GM23338 (cell line): Measurements from ENCODE around the gene PLA2G6. TPM values are rescaled to one million over a fixed set of nuclear protein-coding genes. Genes with fewer than 3 reads are reported as not detected.
A peak's percentile ranks its signal among the peaks of the same experiment; 100 is the strongest.

ENCODE experiments used
- ATAC-seq: fragments of 200-7000 bp; cut with Tn5 transposase; 3 replicates; pipeline ENCODE4 v1.9.1; 2020
- DNase-seq: peaks from one replicate; pipeline ENCODE4 v3.0.0-alpha.2; 2015; ENCODE audit warnings: low spot score
- H2AFZ ChIP-seq: fragments of 200-600 bp; sonication (generic); 2 replicates; pipeline ENCODE4 v1.8.0; 2016; ENCODE audit warnings: antibody characterized with exemption, mild to moderate bottlenecking, moderate library complexity
- H3F3A ChIP-seq: fragments of 200-600 bp; sonication (generic); replicated peaks from 2 replicates; pipeline ENCODE4 v1.8.0; 2017; ENCODE audit warnings: antibody characterized with exemption, mixed run types, low read depth
- H3K27ac ChIP-seq: fragments of 200-600 bp; sonication (generic); 2 replicates; pipeline ENCODE4 v1.6.1; 2016; ENCODE audit warnings: low read depth
- H3K27me3 ChIP-seq: fragments of 200-600 bp; sonication (generic); 2 replicates; pipeline ENCODE4 v1.8.0; 2016; ENCODE audit warnings: mild to moderate bottlenecking, mixed run types, moderate library complexity; ENCODE audit not compliant: insufficient read depth
- H3K36me3 ChIP-seq: fragments of 200-600 bp; sonication (generic); 2 replicates; pipeline ENCODE4 v1.8.0; 2016; ENCODE audit warnings: mild to moderate bottlenecking; ENCODE audit not compliant: insufficient read depth
- H3K4me1 ChIP-seq: fragments of 200-600 bp; sonication (generic); 2 replicates; pipeline ENCODE4 v1.8.0; 2016; ENCODE audit warnings: mild to moderate bottlenecking, moderate library complexity; ENCODE audit not compliant: insufficient read depth
- H3K4me2 ChIP-seq: fragments of 200-600 bp; sonication (generic); 2 replicates; pipeline ENCODE4 v1.7.1; 2017; ENCODE audit warnings: mixed run types
- H3K4me3 ChIP-seq: fragments of 200-600 bp; sonication (generic); 2 replicates; pipeline ENCODE4 v1.6.1; 2016; ENCODE audit warnings: mixed run types
- H3K79me2 ChIP-seq: fragments of 200-600 bp; sonication (generic); replicated peaks from 2 replicates; pipeline ENCODE4 v1.8.0; 2017; ENCODE audit warnings: mild to moderate bottlenecking; ENCODE audit not compliant: insufficient read depth
- H3K9me2 ChIP-seq: fragments of 200-600 bp; sonication (generic); 2 replicates; pipeline ENCODE4 v1.8.0; 2017; ENCODE audit not compliant: insufficient read depth
- H4K20me1 ChIP-seq: fragments of 200-600 bp; sonication (generic); replicated peaks from 2 replicates; pipeline ENCODE4 v1.8.0; 2017; ENCODE audit warnings: mild to moderate bottlenecking; ENCODE audit not compliant: insufficient read depth
- H3K27ac Mint-ChIP-seq: 2 replicates; pipeline ENCODE4 v1.8.0; 2020; ENCODE audit warnings: inconsistent platforms, mild to moderate bottlenecking, moderate library complexity, mixed read lengths
- H3K27me3 Mint-ChIP-seq: 3 replicates; pipeline ENCODE4 v1.8.0; 2022; ENCODE audit warnings: low read depth, mild to moderate bottlenecking, moderate library complexity, mixed read lengths, inconsistent platforms; ENCODE audit not compliant: insufficient read depth, poor library complexity
- H3K36me3 Mint-ChIP-seq: 3 replicates; pipeline ENCODE4 v1.8.0; 2021; ENCODE audit warnings: low read depth, mild to moderate bottlenecking, inconsistent platforms, moderate library complexity, mixed read lengths
- H3K4me1 Mint-ChIP-seq: 3 replicates; pipeline ENCODE4 v1.8.0; 2020; ENCODE audit warnings: mild to moderate bottlenecking, inconsistent platforms, mixed read lengths
- H3K4me3 Mint-ChIP-seq: 3 replicates; pipeline ENCODE4 v1.8.0; 2021; ENCODE audit warnings: moderate library complexity, mild to moderate bottlenecking, inconsistent platforms, mixed read lengths
- H3K9me3 Mint-ChIP-seq: 3 replicates; pipeline ENCODE4 v1.8.0; 2020; ENCODE audit warnings: moderate library complexity, mild to moderate bottlenecking, inconsistent platforms, mixed read lengths
- CREB1 ChIP-seq: fragments of 250-450 bp; sonication (Bioruptor Pico); IDR thresholded peaks from 2 replicates; pipeline ENCODE4 v1.5.0; 2020; ENCODE audit warnings: low read depth, mild to moderate bottlenecking, moderate library complexity
- EZH2 ChIP-seq: fragments of 200-600 bp; sonication (generic); IDR thresholded peaks from one replicate; pipeline ENCODE4 v1.8.0; 2017; ENCODE audit warnings: antibody characterized with exemption, mild to moderate bottlenecking, low read depth; ENCODE audit not compliant: unreplicated experiment
- EZH2phosphoT487 ChIP-seq: fragments of 200-600 bp; sonication (generic); IDR thresholded peaks from one replicate; pipeline ENCODE4 v1.8.1; 2018; ENCODE audit warnings: antibody characterized with exemption; ENCODE audit not compliant: unreplicated experiment
- JUNB ChIP-seq: IDR thresholded peaks from one replicate; pipeline ENCODE4 v1.6.1; 2016; ENCODE audit warnings: antibody characterized with exemption; ENCODE audit not compliant: unreplicated experiment
- NANOG ChIP-seq: IDR thresholded peaks from 2 replicates; pipeline ENCODE4 v1.6.1; 2016; ENCODE audit warnings: antibody characterized with exemption, borderline replicate concordance
- POLR2AphosphoS5 ChIP-seq: IDR thresholded peaks from 2 replicates; pipeline ENCODE4 v1.6.1; 2016; ENCODE audit warnings: antibody characterized with exemption, low read depth
- STAT1 ChIP-seq: IDR thresholded peaks from one replicate; pipeline ENCODE4 v1.6.1; 2016; ENCODE audit warnings: antibody characterized with exemption; ENCODE audit not compliant: unreplicated experiment
- ZNF114 ChIP-seq: fragments of 250-450 bp; sonication (Bioruptor Pico); IDR thresholded peaks from 2 replicates; pipeline ENCODE4 v1.5.0; 2020; ENCODE audit warnings: mild to moderate bottlenecking, moderate library complexity
- ZNF331 ChIP-seq: fragments of 250-450 bp; sonication (Bioruptor Pico); IDR thresholded peaks from 2 replicates; pipeline ENCODE4 v1.5.0; 2020; ENCODE audit warnings: low read depth, mild to moderate bottlenecking, moderate library complexity
- polyA plus RNA-seq: library from polyadenylated mRNA; unstranded; fragments of >200 nt; fragmentation: Nextera tagmentation; extraction: Ambion mirVana; gene quantifications from 2 replicates; pipeline ENCODE4 v1.2.1, GENCODE V29; 2016
- total RNA-seq: library from RNA; depleted of rRNA; stranded (reverse); fragments of >200 nt; shearing (Covaris generic); gene quantifications from 2 replicates; pipeline ENCODE4 v1.2.3, GENCODE V29; 2014
- TF ChIP-seq, protein P1 (sequence below), 2 experiments: fragments of 200-600 bp in 1 of 2; sonication (generic) in 1 of 2; conservative IDR thresholded peaks; 2 replicates each; pipeline versions ENCODE4 v1.5.1 to v1.6.1; 2016 to 2017; ENCODE audit warnings: antibody characterized with exemption in 2 of 2, low read depth in 2 of 2, mild to moderate bottlenecking in 2 of 2, moderate library complexity in 1 of 2
- TF ChIP-seq, protein P2 (sequence below): IDR thresholded peaks from 2 replicates; pipeline ENCODE4 v1.6.1; 2016; ENCODE audit warnings: antibody characterized with exemption
- TF ChIP-seq, protein P3 (sequence below): IDR thresholded peaks from one replicate; pipeline ENCODE4 v1.6.1; 2018; ENCODE audit warnings: antibody characterized with exemption; ENCODE audit not compliant: unreplicated experiment
- TF ChIP-seq, protein P4 (sequence below): fragments of 250-450 bp; sonication (Bioruptor Pico); IDR thresholded peaks from 2 replicates; pipeline ENCODE4 v1.5.0; 2020; ENCODE audit warnings: mild to moderate bottlenecking, moderate library complexity

PLA2G6 gene
- total and polyA plus RNA-seq, 2 experiments from 2014 or later = 4.5 to 12.6 TPM

DNA sequence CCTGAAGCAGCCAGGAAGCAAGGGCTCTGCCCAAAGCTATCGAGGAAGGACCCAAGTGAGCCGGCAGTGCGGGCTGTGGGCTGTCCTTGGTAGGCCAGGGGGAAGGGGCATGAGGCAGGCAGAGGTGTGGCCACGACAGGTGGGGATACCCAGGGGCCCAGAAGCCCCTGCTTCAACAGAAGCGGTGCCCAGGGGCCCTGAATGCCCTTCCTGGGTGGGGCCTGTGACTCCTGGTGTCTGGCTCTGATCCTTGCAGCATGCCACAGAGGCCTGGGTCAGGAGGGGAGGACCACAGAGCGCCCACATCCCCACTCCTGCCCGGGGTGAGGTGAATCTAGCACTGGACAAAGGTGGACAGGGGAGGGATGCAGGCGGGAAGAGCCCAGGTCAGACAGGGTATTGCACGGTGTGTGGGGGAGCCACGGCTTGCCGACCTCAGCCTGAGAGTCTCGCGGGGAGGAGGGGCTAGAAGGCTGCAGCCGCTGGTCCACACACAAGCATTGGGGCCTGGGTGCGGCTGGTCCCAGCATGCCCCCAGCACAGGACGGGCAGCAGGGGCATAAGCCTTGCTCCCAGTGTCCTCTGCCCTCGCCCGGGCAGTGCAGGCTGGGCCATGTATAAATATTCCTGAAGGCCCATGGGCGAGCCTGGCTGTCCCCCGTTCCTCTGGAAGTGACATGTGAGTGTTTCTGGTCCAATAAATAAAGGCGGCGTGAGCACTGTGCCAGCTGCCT is 39.2 kb upstream of the PLA2G6 start:
- no peaks in the 10 kb centered on the region for H3K27me3 ChIP-seq
- no peaks in the 10 kb centered on the region for H4K20me1 ChIP-seq
- Mint-ChIP-seq H3K27me3 (peaks cover 22% of the 10 kb centered on the region), H3K36me3 (peaks cover 9% of the 10 kb centered on the region), H3K4me1 (peaks cover 28% of the 10 kb centered on the region), H3K27ac (peak overlapping the region; percentile 48), H3K9me3 (peaks cover 3% of the 10 kb centered on the region; the same call in 1 of the 3 replicates), H3K4me3 (no peak overlapping the region)
- no peaks in the 10 kb centered on the region for H3K79me2 ChIP-seq
- no peak overlapping the region for H2AFZ ChIP-seq
- ATAC-seq (peak; percentile 2), DNase-seq (no peak)
- H3K36me3 ChIP-seq = no peaks in the 10 kb centered on the region
- 0 out of 2 replicates have a peak, but pooled peaks cover 17% of the 10 kb centered on the region for H3F3A ChIP-seq
- H3K4me2 ChIP-seq = no peak overlapping the region
- H3K4me1 ChIP-seq = peaks cover 18% of the 10 kb centered on the region
- peak overlapping the region; percentile 66; the same call in 1 of the 2 replicates for H3K27ac ChIP-seq
- H3K4me3 ChIP-seq = no peak overlapping the region
- no peak for TF ChIP-seq NANOG
- TF ChIP-seq JUNB = no peak
- TF ChIP-seq EZH2phosphoT487 = no peak
- TF ChIP-seq, protein P1, sequence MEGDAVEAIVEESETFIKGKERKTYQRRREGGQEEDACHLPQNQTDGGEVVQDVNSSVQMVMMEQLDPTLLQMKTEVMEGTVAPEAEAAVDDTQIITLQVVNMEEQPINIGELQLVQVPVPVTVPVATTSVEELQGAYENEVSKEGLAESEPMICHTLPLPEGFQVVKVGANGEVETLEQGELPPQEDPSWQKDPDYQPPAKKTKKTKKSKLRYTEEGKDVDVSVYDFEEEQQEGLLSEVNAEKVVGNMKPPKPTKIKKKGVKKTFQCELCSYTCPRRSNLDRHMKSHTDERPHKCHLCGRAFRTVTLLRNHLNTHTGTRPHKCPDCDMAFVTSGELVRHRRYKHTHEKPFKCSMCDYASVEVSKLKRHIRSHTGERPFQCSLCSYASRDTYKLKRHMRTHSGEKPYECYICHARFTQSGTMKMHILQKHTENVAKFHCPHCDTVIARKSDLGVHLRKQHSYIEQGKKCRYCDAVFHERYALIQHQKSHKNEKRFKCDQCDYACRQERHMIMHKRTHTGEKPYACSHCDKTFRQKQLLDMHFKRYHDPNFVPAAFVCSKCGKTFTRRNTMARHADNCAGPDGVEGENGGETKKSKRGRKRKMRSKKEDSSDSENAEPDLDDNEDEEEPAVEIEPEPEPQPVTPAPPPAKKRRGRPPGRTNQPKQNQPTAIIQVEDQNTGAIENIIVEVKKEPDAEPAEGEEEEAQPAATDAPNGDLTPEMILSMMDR (conservative IDR thresholded peaks at IDR 0.05; ENCODE audit: low read depth in 2 of 2) = no peak
- TF ChIP-seq POLR2AphosphoS5 = no peak
- TF ChIP-seq, protein P2, sequence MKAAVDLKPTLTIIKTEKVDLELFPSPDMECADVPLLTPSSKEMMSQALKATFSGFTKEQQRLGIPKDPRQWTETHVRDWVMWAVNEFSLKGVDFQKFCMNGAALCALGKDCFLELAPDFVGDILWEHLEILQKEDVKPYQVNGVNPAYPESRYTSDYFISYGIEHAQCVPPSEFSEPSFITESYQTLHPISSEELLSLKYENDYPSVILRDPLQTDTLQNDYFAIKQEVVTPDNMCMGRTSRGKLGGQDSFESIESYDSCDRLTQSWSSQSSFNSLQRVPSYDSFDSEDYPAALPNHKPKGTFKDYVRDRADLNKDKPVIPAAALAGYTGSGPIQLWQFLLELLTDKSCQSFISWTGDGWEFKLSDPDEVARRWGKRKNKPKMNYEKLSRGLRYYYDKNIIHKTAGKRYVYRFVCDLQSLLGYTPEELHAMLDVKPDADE = no peak
- no peak for TF ChIP-seq ZNF114 (CRISPR knock-in tag)
- TF ChIP-seq EZH2 = no peak
- no peak for TF ChIP-seq ZNF331 (CRISPR knock-in tag)
- no peak for TF ChIP-seq STAT1
- no peak for TF ChIP-seq CREB1 (CRISPR knock-in tag)
- TF ChIP-seq, protein P3, sequence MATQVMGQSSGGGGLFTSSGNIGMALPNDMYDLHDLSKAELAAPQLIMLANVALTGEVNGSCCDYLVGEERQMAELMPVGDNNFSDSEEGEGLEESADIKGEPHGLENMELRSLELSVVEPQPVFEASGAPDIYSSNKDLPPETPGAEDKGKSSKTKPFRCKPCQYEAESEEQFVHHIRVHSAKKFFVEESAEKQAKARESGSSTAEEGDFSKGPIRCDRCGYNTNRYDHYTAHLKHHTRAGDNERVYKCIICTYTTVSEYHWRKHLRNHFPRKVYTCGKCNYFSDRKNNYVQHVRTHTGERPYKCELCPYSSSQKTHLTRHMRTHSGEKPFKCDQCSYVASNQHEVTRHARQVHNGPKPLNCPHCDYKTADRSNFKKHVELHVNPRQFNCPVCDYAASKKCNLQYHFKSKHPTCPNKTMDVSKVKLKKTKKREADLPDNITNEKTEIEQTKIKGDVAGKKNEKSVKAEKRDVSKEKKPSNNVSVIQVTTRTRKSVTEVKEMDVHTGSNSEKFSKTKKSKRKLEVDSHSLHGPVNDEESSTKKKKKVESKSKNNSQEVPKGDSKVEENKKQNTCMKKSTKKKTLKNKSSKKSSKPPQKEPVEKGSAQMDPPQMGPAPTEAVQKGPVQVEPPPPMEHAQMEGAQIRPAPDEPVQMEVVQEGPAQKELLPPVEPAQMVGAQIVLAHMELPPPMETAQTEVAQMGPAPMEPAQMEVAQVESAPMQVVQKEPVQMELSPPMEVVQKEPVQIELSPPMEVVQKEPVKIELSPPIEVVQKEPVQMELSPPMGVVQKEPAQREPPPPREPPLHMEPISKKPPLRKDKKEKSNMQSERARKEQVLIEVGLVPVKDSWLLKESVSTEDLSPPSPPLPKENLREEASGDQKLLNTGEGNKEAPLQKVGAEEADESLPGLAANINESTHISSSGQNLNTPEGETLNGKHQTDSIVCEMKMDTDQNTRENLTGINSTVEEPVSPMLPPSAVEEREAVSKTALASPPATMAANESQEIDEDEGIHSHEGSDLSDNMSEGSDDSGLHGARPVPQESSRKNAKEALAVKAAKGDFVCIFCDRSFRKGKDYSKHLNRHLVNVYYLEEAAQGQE = no peak
- TF ChIP-seq, protein P4, sequence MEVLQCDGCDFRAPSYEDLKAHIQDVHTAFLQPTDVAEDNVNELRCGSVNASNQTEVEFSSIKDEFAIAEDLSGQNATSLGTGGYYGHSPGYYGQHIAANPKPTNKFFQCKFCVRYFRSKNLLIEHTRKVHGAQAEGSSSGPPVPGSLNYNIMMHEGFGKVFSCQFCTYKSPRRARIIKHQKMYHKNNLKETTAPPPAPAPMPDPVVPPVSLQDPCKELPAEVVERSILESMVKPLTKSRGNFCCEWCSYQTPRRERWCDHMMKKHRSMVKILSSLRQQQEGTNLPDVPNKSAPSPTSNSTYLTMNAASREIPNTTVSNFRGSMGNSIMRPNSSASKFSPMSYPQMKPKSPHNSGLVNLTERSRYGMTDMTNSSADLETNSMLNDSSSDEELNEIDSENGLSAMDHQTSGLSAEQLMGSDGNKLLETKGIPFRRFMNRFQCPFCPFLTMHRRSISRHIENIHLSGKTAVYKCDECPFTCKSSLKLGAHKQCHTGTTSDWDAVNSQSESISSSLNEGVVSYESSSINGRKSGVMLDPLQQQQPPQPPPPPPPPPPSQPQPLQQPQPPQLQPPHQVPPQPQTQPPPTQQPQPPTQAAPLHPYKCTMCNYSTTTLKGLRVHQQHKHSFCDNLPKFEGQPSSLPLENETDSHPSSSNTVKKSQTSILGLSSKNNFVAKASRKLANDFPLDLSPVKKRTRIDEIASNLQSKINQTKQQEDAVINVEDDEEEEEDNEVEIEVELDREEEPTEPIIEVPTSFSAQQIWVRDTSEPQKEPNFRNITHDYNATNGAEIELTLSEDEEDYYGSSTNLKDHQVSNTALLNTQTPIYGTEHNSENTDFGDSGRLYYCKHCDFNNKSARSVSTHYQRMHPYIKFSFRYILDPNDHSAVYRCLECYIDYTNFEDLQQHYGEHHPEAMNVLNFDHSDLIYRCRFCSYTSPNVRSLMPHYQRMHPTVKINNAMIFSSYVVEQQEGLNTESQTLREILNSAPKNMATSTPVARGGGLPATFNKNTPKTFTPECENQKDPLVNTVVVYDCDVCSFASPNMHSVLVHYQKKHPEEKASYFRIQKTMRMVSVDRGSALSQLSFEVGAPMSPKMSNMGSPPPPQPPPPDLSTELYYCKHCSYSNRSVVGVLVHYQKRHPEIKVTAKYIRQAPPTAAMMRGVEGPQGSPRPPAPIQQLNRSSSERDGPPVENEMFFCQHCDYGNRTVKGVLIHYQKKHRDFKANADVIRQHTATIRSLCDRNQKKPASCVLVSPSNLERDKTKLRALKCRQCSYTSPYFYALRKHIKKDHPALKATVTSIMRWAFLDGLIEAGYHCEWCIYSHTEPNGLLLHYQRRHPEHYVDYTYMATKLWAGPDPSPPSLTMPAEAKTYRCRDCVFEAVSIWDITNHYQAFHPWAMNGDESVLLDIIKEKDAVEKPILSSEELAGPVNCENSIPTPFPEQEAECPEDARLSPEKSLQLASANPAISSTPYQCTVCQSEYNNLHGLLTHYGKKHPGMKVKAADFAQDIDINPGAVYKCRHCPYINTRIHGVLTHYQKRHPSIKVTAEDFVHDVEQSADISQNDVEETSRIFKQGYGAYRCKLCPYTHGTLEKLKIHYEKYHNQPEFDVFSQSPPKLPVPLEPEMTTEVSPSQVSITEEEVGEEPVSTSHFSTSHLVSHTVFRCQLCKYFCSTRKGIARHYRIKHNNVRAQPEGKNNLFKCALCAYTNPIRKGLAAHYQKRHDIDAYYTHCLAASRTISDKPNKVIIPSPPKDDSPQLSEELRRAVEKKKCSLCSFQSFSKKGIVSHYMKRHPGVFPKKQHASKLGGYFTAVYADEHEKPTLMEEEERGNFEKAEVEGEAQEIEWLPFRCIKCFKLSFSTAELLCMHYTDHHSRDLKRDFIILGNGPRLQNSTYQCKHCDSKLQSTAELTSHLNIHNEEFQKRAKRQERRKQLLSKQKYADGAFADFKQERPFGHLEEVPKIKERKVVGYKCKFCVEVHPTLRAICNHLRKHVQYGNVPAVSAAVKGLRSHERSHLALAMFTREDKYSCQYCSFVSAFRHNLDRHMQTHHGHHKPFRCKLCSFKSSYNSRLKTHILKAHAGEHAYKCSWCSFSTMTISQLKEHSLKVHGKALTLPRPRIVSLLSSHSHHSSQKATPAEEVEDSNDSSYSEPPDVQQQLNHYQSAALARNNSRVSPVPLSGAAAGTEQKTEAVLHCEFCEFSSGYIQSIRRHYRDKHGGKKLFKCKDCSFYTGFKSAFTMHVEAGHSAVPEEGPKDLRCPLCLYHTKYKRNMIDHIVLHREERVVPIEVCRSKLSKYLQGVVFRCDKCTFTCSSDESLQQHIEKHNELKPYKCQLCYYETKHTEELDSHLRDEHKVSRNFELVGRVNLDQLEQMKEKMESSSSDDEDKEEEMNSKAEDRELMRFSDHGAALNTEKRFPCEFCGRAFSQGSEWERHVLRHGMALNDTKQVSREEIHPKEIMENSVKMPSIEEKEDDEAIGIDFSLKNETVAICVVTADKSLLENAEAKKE (CRISPR knock-in tag) = no peak
- no peaks in the 10 kb centered on the region for H3K9me2 ChIP-seq
